Ureter (tissue), 1 donor: ENCODE data around the gene UMODL1. TPM values are rescaled to one million over a fixed set of nuclear protein-coding genes. Genes with fewer than 3 reads are reported as not detected.
A peak's percentile ranks its signal among the peaks of the same experiment; 100 is the strongest.
"Not testable (repeated sequence)": the region's sequence is repeated elsewhere in the genome, so short reads cannot be mapped to it uniquely, and the experiment has no call there.

ENCODE experiments used
- DNase-seq: peaks from one replicate; pipeline ENCODE4 v3.0.0-alpha.2; 2020; ENCODE audit warnings: low spot score
- total RNA-seq: library from RNA; stranded (reverse); gene quantifications from one replicate; pipeline ENCODE4 v1.2.4, GENCODE V29; 2023
- donor health status: DM: yes; HTN: yes; CAD: no.

Gene UMODL1
- total RNA-seq, 1 donor from 2014 or later, result not detected

- DNase-seq, result no peak
Observed at GRCh38 chr21:42162831-42163510, 91.9 kb downstream of the UMODL1 start.

GRCh38 chr21:42163511-42163863 lies 92.4 kb downstream of the UMODL1 start:
- peak; percentile 40 for DNase-seq

DNA sequence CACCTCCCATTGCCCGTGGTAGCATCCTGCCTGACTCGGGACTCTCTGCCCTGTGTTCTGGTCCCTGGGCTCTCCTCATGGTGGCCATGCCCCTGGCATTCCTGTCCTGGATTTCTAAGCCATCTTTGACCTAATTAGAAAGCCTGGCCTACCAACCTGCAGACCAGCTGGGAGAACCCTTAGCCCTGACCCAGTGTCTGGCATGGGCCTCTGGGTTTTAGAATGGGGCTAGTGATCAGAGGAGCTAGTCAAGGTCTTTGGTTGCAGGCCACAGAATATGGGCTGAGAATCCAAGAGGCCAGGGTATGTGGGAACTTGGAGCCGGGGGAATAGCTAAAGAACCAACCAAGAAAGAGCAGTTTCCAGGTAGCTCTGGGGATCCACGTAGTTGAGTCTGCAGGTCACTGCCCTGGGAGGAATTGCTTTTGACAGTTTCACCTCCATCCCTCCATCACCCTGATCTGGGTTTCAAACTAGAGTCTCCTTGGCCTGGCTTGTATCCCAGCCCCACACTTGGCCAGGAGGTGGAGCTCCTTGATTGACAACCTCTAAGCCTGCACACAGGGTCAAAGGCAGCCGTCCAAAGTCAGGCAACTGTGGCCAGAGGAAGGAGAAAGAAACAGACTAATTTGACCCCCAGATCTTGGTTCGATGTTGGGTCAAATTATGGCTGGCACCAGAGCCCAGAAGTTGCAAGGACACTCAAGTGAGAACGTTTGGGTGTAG lies 93.1 kb downstream of the UMODL1 start:
- DNase-seq, result peak; percentile 53

DNA sequence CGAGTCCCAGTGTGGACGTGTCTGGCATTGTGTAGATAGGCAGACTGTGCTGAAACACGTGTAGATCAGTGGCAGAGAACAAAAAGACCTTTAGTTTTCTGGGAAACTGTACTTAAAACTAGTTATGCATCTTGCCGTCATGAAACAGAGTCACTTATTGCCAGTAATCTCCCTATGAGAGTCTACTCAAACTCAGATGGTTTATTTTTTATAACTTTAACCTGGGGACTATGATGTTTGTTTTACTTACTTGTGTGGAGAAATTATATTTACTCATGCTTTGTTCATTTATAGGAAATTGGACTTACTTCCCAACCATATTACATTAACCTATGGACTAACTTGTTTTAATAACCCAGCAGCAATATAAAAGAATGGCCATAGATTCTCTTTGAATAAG lies 93.7 kb downstream of the UMODL1 start:
- no peak for DNase-seq

GRCh38 chr21:42165901-42166300 lies 94.8 kb downstream of the UMODL1 start:
- DNase-seq, result peak; percentile 33

GRCh38 chr21:42169758-42170157 lies 98.6 kb downstream of the UMODL1 start:
- no peak for DNase-seq

DNA sequence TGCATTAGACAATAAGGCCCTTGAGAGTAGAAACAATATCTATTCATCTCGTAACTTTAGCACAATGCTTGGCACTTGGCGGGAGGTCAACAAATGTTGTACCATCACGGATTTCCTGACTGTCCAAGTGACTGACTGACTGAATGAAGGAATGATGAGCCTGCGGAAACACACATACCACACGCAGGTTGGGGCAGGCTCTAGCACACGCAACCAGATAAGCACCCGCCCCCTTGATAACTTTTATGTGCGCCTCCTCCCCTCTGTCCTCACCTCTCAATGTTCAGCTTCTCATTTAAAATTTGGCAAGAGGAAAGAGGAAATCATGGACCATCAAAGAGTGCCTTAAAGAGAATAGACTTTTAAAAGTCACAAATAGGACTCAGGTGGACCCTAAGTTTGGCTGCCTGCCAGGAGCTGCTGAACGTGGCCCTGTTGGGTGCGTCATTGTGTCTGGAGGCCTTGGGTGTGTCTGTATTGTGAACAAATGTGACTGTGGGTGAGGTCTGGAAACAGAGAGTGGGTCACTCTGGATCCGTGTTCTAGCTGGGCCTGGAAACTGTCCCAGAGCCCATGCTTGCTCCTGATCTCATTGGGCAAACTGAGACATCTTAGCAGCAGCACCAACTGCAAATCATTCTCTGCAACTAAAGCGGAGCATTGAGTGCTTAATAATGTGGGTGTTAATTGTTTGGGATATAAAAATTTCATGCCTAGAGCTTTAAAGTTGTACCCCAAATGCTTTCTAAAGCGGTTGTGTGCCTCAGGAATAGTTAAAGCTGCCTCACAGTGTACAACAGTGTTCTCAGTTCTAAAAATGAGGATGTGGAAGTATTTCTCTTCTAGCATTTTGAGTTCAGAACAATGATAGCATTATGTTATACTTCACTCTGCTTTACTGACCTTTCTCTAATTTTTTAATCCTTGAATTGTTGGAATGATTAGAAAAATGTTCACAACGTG lies 100.3 kb downstream of the UMODL1 start:
- DNase-seq, result peak; percentile 67

GRCh38 chr21:42172596-42173483 lies 101.7 kb downstream of the UMODL1 start:
- DNase-seq, result no peak

GRCh38 chr21:42174173-42174572 lies 103.1 kb downstream of the UMODL1 start:
- DNase-seq, result no peak

- no peak for DNase-seq
Observed at GRCh38 chr21:42175110-42175710, 104.1 kb downstream of the UMODL1 start.

GRCh38 chr21:42176859-42177258 lies 105.7 kb downstream of the UMODL1 start:
- DNase-seq, result no peak

- DNase-seq, result no peak
Observed at GRCh38 chr21:42179316-42179715, 108.2 kb downstream of the UMODL1 start.

DNA sequence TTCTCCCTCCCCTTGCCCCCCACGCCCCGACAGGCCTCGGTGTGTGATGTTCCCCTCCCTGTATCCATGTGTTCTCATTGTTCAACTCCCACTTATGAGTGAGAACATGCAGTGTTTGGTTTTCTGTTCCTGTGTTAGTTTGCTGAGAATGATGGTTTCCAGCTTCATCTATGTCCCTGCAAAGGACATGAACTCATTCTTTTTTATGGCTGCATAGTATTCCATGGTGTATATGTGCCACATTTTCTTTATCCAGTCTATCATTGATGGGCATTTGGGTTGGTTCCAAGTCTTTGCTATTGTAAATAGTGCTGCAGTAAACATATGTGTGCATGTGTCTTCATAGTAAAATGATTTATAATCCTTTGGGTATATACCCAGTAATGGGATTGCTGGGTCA lies 108.9 kb downstream of the UMODL1 start:
- DNase-seq, result not testable (repeated sequence)

- DNase-seq, result no peak
Observed at GRCh38 chr21:42182713-42183371, 111.7 kb downstream of the UMODL1 start.

DNA sequence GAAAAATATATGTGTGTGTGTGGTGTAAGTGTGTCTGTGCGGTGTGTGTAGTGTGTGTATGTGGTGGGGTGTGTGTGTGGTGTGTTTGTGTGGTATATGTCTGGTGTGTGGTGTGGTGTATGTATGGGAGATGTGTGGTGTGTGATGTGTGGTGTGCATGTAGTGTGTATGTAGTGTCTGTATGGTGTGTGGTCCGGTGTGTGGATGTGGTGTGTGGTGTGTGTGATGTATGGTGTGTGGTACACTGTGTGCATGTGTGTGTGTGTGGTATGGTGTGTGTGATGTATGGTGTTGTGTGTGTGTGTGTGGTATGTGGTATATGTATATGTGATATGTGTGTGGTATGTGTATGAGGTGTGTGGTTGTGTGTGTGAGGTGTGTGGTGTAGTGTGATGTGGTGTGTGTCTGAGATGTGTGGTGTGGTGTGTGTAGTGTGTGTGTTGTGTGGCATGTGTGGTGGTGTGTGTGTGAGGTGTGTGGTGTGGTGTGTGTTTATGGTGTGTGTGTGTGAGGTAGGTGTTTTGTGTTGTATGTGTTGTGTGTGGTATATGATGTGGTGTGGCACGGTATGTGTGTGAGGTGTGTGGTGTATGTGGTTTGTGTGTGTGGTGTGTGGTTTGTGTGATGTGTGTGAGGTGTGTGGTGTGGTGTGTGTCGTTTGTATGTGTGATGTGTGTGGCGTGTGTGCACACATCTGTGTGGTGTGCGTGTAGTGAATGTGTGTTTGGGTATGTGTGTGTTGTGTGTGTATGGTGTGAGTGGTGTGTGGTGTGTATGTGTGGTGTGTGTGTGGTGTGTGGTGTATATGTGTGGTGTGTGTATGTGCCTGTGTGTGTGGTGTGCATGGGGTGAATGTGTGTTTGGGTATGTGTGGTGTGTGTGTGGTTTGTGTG lies 112.5 kb downstream of the UMODL1 start:
- no peak for DNase-seq

- DNase-seq, result no peak
Observed at GRCh38 chr21:42186591-42186990, 115.5 kb downstream of the UMODL1 start.

DNA sequence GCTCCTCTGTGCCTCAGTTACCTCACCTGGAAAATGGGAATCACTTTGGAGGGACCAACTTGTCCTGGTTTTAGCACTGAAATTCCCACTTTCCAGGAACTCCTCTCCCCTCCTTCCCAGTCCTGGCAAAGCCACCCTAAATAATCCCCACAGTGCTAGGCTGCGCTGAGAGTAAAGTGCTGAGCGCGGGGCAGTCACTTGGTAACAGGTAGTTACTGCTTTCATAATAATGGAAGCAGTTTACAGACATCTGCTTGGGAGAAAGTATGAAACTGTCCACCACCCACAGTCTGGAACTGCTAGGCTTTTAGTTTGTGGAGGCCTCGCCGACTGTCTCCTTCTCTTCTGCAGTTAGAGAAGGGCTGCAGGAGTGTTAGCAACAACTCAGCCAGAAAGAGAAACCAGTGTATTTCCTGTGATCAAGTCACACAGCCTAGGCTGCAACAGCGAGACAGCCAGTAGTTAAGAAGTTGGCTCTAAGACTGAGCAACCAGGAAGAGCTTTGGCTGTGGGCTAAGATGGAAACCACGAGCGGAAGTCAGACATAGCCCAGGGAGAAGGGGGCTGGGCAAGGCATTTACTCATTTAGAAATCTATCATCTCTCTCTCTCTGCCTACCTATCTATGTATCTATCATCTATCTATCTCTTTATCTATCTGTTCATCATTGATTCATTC lies 117.0 kb downstream of the UMODL1 start:
- peak; percentile 49 for DNase-seq

GRCh38 chr21:42188663-42189062 lies 117.5 kb downstream of the UMODL1 start:
- no peak for DNase-seq

DNA sequence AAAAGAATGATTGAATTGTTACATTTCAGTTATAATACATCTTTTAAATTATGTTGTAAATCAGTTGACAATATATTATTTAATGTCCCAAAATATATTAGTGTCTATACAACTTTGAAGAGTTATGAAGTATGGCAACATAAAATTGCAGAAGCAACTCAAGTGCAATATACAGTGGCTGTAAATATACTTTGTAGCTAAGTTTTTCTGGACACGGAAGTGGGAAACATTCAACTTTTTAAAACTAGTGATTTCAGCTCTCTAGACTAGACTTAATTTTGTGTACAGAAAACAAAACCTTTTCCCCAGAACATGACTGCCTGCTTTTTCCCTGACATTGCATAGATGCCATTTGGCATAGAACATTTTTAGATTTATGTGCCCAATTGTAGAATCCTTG lies 118.3 kb downstream of the UMODL1 start:
- DNase-seq, result no peak
